RWPE2 (cell line): ENCODE measurements around the gene C6orf136.

ENCODE experiments used
- ATAC-seq: fragments of 200-7000 bp; cut with Tn5 transposase; 3 replicates; pipeline ENCODE4 v1.9.1; 2021; ENCODE audit warnings: low read depth
- DNase-seq: peaks from one replicate; pipeline ENCODE4 v3.0.0-alpha.2; 2020; ENCODE audit warnings: low spot score
- H3K27ac ChIP-seq: fragments of 450-650 bp; 2 replicates; pipeline ENCODE4 v1.5.1; 2017; ENCODE audit warnings: mild to moderate bottlenecking; ENCODE audit not compliant: poor library complexity, severe bottlenecking
- H3K27me3 ChIP-seq: fragments of 250-450 bp; sonication (Bioruptor Pico); 2 replicates; pipeline ENCODE4 v1.5.1; 2021; ENCODE audit warnings: mild to moderate bottlenecking, moderate library complexity; ENCODE audit not compliant: insufficient read depth, poor library complexity, severe bottlenecking
- H3K36me3 ChIP-seq: fragments of 250-450 bp; sonication (Bioruptor Pico); 2 replicates; pipeline ENCODE4 v1.5.1; 2020; ENCODE audit warnings: low read depth, mild to moderate bottlenecking, moderate library complexity
- H3K4me1 ChIP-seq: fragments of 250-450 bp; sonication (Bioruptor Pico); 2 replicates; pipeline ENCODE4 v1.5.1; 2021; ENCODE audit warnings: mild to moderate bottlenecking, moderate library complexity; ENCODE audit not compliant: insufficient read depth, poor library complexity, severe bottlenecking
- H3K4me3 ChIP-seq: fragments of 250-450 bp; sonication (Bioruptor Pico); 2 replicates; pipeline ENCODE4 v1.5.1; 2021; ENCODE audit warnings: mild to moderate bottlenecking, moderate library complexity; ENCODE audit not compliant: severe bottlenecking
- H3K9me3 ChIP-seq: fragments of 250-450 bp; sonication (Bioruptor Pico); 2 replicates; pipeline ENCODE4 v1.5.1; 2021; ENCODE audit warnings: mild to moderate bottlenecking, moderate library complexity; ENCODE audit not compliant: severe bottlenecking
- TF ChIP-seq, protein P1 (sequence below): fragments of 450-650 bp; IDR thresholded peaks from one replicate; pipeline ENCODE4 v1.5.1; 2017; ENCODE audit warnings: mild to moderate bottlenecking, moderate library complexity; ENCODE audit not compliant: poor library complexity, severe bottlenecking

C6orf136 gene

DNA sequence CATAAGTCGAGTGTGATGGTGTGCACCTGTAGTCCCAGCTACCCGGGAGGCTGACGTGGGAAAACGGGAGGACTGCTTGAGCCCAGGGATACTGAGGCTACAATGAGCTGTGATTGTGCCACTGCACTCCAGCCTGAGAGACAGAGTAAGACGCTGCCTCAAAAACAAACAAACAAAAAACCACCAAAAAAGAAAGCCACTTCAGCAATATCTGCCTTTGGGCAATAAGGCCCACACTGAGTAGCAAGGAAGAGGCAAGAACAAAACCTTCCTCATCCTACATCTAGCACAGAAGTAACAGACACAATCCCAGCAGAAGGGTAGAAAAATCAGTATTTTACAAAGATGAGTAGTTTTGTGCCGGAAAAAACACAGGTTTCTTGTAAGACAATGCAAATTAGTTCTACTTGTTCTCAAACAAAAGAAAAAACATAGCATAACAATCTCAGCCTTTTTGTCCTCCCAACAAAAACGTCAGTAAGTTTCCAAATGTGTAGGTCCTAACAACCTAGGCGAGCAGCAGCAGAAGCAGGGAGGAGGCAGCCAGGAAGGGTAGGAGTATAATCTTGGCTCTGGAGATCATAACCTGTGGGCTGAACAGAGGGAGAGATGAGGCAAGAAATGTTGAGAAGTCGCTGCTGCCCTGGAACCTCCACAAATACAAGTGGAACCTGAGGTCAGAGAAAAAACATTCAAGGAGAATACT, 35.6 kb upstream of the C6orf136 start:
- DNase-seq (no peak), ATAC-seq (no peak)
- H3K4me1 ChIP-seq = peaks cover 15% of the 10 kb centered on the region
- H3K27me3 ChIP-seq = no peaks in the 10 kb centered on the region
- TF ChIP-seq, protein P1, sequence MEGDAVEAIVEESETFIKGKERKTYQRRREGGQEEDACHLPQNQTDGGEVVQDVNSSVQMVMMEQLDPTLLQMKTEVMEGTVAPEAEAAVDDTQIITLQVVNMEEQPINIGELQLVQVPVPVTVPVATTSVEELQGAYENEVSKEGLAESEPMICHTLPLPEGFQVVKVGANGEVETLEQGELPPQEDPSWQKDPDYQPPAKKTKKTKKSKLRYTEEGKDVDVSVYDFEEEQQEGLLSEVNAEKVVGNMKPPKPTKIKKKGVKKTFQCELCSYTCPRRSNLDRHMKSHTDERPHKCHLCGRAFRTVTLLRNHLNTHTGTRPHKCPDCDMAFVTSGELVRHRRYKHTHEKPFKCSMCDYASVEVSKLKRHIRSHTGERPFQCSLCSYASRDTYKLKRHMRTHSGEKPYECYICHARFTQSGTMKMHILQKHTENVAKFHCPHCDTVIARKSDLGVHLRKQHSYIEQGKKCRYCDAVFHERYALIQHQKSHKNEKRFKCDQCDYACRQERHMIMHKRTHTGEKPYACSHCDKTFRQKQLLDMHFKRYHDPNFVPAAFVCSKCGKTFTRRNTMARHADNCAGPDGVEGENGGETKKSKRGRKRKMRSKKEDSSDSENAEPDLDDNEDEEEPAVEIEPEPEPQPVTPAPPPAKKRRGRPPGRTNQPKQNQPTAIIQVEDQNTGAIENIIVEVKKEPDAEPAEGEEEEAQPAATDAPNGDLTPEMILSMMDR = no peak
- no peaks in the 10 kb centered on the region for H3K9me3 ChIP-seq
- H3K36me3 ChIP-seq = peaks cover 59% of the 10 kb centered on the region
- H3K4me3 ChIP-seq = no peak overlapping the region
- H3K27ac ChIP-seq = no peak overlapping the region

DNA sequence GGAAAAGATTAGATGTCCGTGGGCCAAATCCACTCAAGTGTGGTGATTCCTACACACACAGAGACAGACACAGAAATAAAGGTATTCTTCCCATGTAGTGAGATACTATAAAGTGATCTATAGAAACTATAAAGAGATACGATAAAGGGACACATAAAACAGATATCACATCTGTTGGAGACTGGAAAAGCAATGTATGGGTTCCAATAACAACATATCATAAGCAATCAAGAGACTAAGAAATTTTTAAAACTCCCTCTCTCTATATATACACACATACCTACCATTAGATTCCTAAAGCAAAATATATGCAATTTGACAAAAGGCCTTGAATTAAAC, 35.1 kb upstream of the C6orf136 start:
- H3K27ac ChIP-seq = peak overlapping the region; percentile 82
- no peaks in the 10 kb centered on the region for H3K27me3 ChIP-seq
- TF ChIP-seq, protein P1 = no peak
- ATAC-seq = no peak
- H3K4me1 ChIP-seq = peaks cover 15% of the 10 kb centered on the region
- no peak overlapping the region for H3K4me3 ChIP-seq
- peaks cover 59% of the 10 kb centered on the region for H3K36me3 ChIP-seq
- no peaks in the 10 kb centered on the region for H3K9me3 ChIP-seq
- no peak for DNase-seq

DNA sequence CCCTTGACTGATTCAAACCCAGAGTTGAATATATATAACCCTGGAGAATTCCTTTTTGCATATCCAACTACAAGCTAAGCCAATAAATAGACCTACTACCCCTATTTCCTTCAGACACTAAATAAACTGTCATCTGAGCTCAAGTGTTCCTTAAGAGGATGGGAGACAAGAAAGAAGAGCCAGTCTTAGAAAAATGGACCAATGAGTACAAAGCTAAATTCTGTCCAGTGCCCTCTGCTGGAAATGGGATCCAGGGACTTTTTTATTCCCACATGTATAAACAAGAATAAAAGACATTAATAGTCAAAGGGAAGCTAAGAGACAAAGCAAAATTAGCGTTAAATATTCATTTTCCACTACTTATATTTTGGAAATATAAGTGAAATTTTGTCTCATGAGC, 34.7 kb upstream of the C6orf136 start:
- peaks cover 58% of the 10 kb centered on the region for H3K36me3 ChIP-seq

DNA sequence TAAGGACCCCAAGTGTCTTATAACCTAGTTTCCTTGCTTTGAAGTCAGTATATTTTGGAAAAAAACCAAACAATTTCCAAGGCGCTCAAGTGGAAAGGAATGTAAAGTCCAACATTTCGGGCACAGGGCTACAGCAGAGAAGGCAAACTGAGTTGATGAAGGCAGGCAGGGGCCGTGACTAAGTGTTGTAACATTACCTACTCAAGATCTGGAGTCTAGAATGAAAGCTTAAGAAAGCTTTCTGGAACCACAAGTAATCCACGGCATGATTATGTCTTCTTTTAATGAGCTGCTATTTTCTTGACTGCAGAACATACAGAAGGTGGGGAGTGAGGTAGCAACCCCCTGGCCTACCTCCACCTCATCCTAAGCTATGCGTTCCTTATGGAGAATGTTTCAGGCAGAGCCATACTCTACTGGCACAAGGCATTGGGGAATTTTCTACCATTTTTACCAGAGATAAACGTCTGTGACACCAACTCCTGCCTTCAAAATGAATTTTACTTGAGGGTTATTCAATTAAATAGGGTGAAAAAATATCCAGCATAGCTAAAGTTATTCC, 34.2 kb upstream of the C6orf136 start:
- Histone ChIP-seq H3K4me1 (peaks cover 15% of the 10 kb centered on the region), H3K27me3 (no peaks in the 10 kb centered on the region), H3K27ac (peak overlapping the region; percentile 82), H3K9me3 (no peaks in the 10 kb centered on the region), H3K4me3 (no peak overlapping the region), H3K36me3 (peaks cover 52% of the 10 kb centered on the region)
- DNase-seq = no peak
- ATAC-seq = no peak
- TF ChIP-seq, protein P1 = no peak

More for the DNA sequence above, 34.7 kb upstream of the C6orf136 start:
- Histone ChIP-seq H3K4me3 (no peak overlapping the region), H3K4me1 (peaks cover 15% of the 10 kb centered on the region), H3K27me3 (no peaks in the 10 kb centered on the region), H3K27ac (peak overlapping the region; percentile 82), H3K9me3 (no peaks in the 10 kb centered on the region)
- TF ChIP-seq, protein P1 = peak; percentile 61
- ATAC-seq = no peak
- no peak for DNase-seq

DNA sequence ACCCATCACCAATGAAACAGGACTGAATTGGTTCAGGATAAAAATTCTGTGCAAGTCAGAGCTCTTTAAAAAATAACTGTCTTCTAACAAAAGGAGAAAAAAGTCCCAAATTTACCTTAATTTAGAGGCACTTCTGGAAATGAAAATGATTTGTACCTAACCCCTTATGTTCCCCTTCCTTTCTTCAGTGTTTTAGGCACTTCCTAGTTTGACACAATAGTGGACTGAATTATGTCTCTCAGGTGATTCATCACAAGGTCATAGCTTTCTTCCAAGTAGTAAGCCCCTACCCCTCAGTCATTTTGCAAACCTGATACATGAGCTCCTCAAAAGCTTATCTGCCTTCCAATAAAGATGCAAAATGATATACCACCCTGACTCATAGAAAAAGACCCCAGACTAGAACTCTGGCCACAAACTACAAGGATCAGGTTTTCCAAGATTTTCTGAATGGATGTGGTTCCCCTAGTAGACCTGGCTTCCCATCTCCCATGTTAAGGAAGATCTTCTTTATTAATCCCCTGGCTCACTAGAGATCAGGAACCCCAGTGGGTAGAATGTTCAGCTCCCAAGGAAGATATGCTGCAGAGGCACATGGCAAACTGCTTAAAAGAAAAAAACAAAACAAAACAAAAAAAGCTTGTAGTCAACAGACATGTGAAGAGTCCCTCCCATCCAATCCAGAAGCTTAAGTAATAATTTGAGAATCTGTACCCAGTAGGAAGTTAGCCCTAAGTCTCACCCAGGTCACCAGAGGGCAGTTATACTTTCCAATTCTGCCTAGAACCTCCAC, 33.5 kb upstream of the C6orf136 start:
- TF ChIP-seq, protein P1 = no peak
- Histone ChIP-seq H3K4me1 (peaks cover 15% of the 10 kb centered on the region), H3K27me3 (no peaks in the 10 kb centered on the region), H3K36me3 (peaks cover 45% of the 10 kb centered on the region), H3K9me3 (no peaks in the 10 kb centered on the region), H3K4me3 (no peak overlapping the region), H3K27ac (peak overlapping the region; percentile 82)
- ATAC-seq (no peak), DNase-seq (no peak)
